Loucy (cell line): Measurements from ENCODE around the gene RAB3GAP1.

Experiments used
- H2AFZ ChIP-seq: fragments of 200-600 bp; sonication (generic); 2 replicates; pipeline ENCODE4 v1.6.0; 2016; ENCODE audit warnings: antibody characterized with exemption, mild to moderate bottlenecking, low read length, moderate library complexity
- H3F3A ChIP-seq: fragments of 200-600 bp; 2 replicates; pipeline ENCODE4 v1.6.0; 2016; ENCODE audit warnings: antibody characterized with exemption, low read depth, mild to moderate bottlenecking
- H3K27me3 ChIP-seq: fragments of 200-600 bp; sonication (generic); 2 replicates; pipeline ENCODE4 v1.6.1; 2014; ENCODE audit warnings: low read length, mild to moderate bottlenecking; ENCODE audit not compliant: insufficient read depth, poor library complexity, severe bottlenecking
- H3K36me3 ChIP-seq: fragments of 200-600 bp; sonication (generic); 2 replicates; pipeline ENCODE4 v1.6.1; 2016; ENCODE audit warnings: low read length; ENCODE audit not compliant: insufficient read depth
- H3K4me1 ChIP-seq: fragments of 200-600 bp; sonication (generic); 2 replicates; pipeline ENCODE4 v1.5.1; 2014; ENCODE audit warnings: low read length, mild to moderate bottlenecking; ENCODE audit not compliant: insufficient read depth, poor library complexity, severe bottlenecking
- H3K4me2 ChIP-seq: fragments of 200-600 bp; sonication (generic); 2 replicates; pipeline ENCODE4 v1.6.0; 2014; ENCODE audit warnings: antibody characterized with exemption, low read length, low read depth, mild to moderate bottlenecking; ENCODE audit not compliant: poor library complexity, severe bottlenecking
- H3K4me3 ChIP-seq: fragments of 200-600 bp; sonication (generic); 2 replicates; pipeline ENCODE4 v1.5.1; 2014; ENCODE audit warnings: low read length, mild to moderate bottlenecking, mixed read lengths; ENCODE audit not compliant: poor library complexity, severe bottlenecking
- H3K79me2 ChIP-seq: fragments of 200-600 bp; sonication (generic); 2 replicates; pipeline ENCODE4 v1.6.1; 2014; ENCODE audit warnings: low read length; ENCODE audit not compliant: insufficient read depth
- H3K9ac ChIP-seq: fragments of 200-600 bp; sonication (generic); 2 replicates; pipeline ENCODE4 v1.6.0; 2014; ENCODE audit warnings: mild to moderate bottlenecking, low read depth, low read length, moderate library complexity; ENCODE audit not compliant: poor library complexity, severe bottlenecking
- H3K9me2 ChIP-seq: fragments of 200-600 bp; sonication (generic); replicated peaks from 2 replicates; pipeline ENCODE4 v1.6.1; 2016; ENCODE audit warnings: low read depth, low read length, mixed read lengths
- H3K9me3 ChIP-seq: fragments of 200-600 bp; sonication (generic); 2 replicates; pipeline ENCODE4 v1.6.1; 2014; ENCODE audit warnings: mild to moderate bottlenecking, antibody characterized with exemption, low read length, low read depth; ENCODE audit not compliant: insufficient read depth
- H4K20me1 ChIP-seq: fragments of 200-600 bp; sonication (generic); 2 replicates; pipeline ENCODE4 v1.6.0; 2014; ENCODE audit warnings: antibody characterized with exemption, low read length, mild to moderate bottlenecking; ENCODE audit not compliant: insufficient read depth, poor library complexity, severe bottlenecking
- EZH2phosphoT487 ChIP-seq: fragments of 200-600 bp; IDR thresholded peaks from 2 replicates; pipeline ENCODE4 v1.6.1; 2018; ENCODE audit warnings: antibody characterized with exemption, mild to moderate bottlenecking, moderate library complexity, borderline replicate concordance
- TF ChIP-seq, protein P1 (sequence below): fragments of 200-600 bp; sonication (generic); conservative IDR thresholded peaks from 2 replicates; pipeline ENCODE4 v1.5.1; 2014; ENCODE audit warnings: mild to moderate bottlenecking, antibody characterized with exemption, low read length

The RAB3GAP1 gene

DNA sequence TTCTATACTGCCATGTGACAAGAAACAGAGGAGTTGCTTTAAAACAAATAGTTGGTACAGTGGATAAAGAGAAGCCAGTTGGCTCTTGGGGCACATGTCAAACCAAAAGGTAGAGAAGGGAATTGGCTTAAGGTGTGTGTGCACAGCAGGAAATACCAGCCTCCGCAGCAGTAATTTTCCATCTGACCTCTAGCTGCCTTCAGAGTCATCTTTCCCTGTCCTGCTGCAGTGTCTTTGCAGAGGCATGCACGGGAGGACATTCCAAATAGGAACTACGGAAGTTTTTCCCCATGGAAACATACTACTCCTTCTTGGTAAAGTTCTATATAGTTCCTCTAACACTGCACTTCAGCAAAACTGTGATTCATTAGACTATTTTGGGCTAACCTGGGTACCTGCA, 99.5 kb downstream of the RAB3GAP1 start:
- no peak overlapping the region for H3K4me3 ChIP-seq
- peaks cover 61% of the 10 kb centered on the region for H3K36me3 ChIP-seq
- no peaks in the 10 kb centered on the region for H3K79me2 ChIP-seq
- TF ChIP-seq, protein P1, sequence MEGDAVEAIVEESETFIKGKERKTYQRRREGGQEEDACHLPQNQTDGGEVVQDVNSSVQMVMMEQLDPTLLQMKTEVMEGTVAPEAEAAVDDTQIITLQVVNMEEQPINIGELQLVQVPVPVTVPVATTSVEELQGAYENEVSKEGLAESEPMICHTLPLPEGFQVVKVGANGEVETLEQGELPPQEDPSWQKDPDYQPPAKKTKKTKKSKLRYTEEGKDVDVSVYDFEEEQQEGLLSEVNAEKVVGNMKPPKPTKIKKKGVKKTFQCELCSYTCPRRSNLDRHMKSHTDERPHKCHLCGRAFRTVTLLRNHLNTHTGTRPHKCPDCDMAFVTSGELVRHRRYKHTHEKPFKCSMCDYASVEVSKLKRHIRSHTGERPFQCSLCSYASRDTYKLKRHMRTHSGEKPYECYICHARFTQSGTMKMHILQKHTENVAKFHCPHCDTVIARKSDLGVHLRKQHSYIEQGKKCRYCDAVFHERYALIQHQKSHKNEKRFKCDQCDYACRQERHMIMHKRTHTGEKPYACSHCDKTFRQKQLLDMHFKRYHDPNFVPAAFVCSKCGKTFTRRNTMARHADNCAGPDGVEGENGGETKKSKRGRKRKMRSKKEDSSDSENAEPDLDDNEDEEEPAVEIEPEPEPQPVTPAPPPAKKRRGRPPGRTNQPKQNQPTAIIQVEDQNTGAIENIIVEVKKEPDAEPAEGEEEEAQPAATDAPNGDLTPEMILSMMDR, result no peak
- no peak for TF ChIP-seq EZH2phosphoT487
- no peak overlapping the region for H2AFZ ChIP-seq
- peaks cover 6% of the 10 kb centered on the region for H3K4me1 ChIP-seq
- H3K9me2 ChIP-seq, result no peaks in the 10 kb centered on the region
- no peaks in the 10 kb centered on the region for H4K20me1 ChIP-seq
- H3K27me3 ChIP-seq, result no peaks in the 10 kb centered on the region
- H3F3A ChIP-seq, result no peaks in the 10 kb centered on the region
- no peak overlapping the region for H3K4me2 ChIP-seq
- no peak overlapping the region for H3K9ac ChIP-seq
- H3K9me3 ChIP-seq, result no peaks in the 10 kb centered on the region

DNA sequence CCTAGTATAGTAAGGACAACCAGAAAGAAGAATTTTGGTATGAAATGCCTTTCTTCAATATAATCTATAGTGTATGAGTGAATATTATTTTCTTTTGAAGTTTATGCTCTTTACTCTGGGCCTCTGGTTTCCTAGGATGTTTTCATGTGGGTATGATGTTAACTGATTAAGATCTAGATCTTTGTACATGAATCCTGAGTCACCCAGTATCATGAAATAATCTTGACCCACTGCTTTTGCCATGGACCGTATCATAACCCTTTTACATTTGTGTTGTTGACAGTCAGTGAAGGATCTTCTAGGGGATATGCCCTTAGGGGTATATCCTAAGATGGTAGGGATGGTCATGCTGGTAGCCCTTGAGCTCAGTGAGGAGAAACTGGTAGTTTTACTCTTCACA, 100.3 kb downstream of the RAB3GAP1 start:
- H3K36me3 ChIP-seq, result peaks cover 68% of the 10 kb centered on the region

DNA sequence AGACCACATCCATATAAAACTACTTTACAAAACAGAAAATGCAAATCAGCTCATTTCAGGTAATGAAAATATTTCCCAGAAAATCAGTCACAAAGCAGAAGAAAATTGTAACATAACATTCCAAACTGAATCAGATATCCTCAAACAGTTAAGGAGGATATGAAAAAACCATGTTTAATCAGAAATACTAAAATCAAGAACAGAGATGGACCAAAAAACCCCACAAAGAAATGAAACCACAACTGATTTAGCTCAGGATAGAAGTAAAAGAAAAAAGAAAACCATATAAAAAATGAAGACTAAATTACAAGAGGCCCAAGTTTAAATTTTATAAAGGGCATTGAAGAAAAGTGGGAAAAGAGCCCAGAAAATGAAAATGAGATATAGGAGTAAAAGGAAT, 102.9 kb downstream of the RAB3GAP1 start:
- H3K9me2 ChIP-seq, result no peaks in the 10 kb centered on the region
- H3K79me2 ChIP-seq, result no peaks in the 10 kb centered on the region
- H3K4me3 ChIP-seq, result no peak overlapping the region
- no peak overlapping the region for H3K9ac ChIP-seq
- no peaks in the 10 kb centered on the region for H3F3A ChIP-seq
- H3K36me3 ChIP-seq, result peaks cover 92% of the 10 kb centered on the region
- H2AFZ ChIP-seq, result no peak overlapping the region
- H3K9me3 ChIP-seq, result no peaks in the 10 kb centered on the region
- peaks cover 6% of the 10 kb centered on the region for H3K4me1 ChIP-seq
- no peak for TF ChIP-seq EZH2phosphoT487
- TF ChIP-seq, protein P1, result no peak
- no peaks in the 10 kb centered on the region for H3K27me3 ChIP-seq
- no peaks in the 10 kb centered on the region for H4K20me1 ChIP-seq
- H3K4me2 ChIP-seq, result no peak overlapping the region

More for the DNA sequence above, 100.3 kb downstream of the RAB3GAP1 start:
- no peak overlapping the region for H3K9ac ChIP-seq
- no peaks in the 10 kb centered on the region for H3K9me2 ChIP-seq
- H3K9me3 ChIP-seq, result no peaks in the 10 kb centered on the region
- no peaks in the 10 kb centered on the region for H3F3A ChIP-seq
- no peak overlapping the region for H3K4me3 ChIP-seq
- no peak overlapping the region for H2AFZ ChIP-seq
- H3K4me2 ChIP-seq, result no peak overlapping the region
- H3K4me1 ChIP-seq, result peaks cover 6% of the 10 kb centered on the region
- no peaks in the 10 kb centered on the region for H4K20me1 ChIP-seq
- no peaks in the 10 kb centered on the region for H3K27me3 ChIP-seq
- TF ChIP-seq EZH2phosphoT487, result no peak
- TF ChIP-seq, protein P1, result no peak
- no peaks in the 10 kb centered on the region for H3K79me2 ChIP-seq
